Stimulated activated CD8-positive, alpha-beta memory T cell treated with anti-CD3 and anti-CD28 coated beads, Interleukin-12 subunit alpha, Interleukin-12 subunit beta, amount 100 ng/mL, for 1 hour (primary cell): Measurements from ENCODE around the gene FAM83C.
"Not testable (repeated sequence)": the region's sequence is repeated elsewhere in the genome, so short reads cannot be mapped to it uniquely, and the experiment has no call there.

Source experiments
- DNase-seq: peaks from one replicate; pipeline ENCODE4 v3.0.0-alpha.2; 2020; ENCODE audit warnings: low read depth

The FAM83C gene

DNA sequence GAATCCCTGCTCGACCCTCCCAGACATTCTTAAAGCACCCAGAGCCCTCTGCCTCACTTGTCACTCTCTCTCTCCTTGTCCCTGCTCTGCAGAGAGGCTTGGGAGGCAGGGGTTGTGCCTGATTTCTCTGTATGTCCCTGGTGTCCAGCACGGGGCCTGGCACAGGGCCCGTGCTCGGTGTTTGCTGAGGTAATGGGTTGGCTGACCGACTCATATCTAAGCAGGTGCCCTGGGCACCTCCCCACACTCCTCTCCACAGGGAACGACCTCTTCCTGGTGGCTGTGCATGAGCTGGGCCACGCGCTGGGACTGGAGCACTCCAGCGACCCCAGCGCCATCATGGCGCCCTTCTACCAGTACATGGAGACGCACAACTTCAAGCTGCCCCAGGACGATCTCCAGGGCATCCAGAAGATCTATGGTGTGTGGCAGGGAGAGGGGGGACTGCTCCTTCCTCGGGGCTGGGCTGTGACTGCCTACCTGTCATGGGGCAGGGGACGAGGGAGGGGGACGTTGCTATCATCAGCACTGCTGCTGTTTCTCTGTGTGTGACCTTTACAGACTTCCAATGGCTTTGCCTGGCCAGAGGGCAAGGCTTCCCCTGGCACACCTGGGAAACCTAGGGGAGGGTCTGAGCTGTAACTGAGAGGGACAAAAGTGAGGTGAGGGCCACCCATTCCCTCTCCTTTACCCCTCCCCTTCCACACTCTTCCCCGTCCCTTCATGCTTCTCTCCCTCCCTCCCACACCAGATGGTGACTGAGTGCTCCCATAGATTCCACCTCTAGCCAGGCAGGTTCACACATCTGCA, 28.5 kb downstream of the FAM83C start:
- no peak for DNase-seq

DNA sequence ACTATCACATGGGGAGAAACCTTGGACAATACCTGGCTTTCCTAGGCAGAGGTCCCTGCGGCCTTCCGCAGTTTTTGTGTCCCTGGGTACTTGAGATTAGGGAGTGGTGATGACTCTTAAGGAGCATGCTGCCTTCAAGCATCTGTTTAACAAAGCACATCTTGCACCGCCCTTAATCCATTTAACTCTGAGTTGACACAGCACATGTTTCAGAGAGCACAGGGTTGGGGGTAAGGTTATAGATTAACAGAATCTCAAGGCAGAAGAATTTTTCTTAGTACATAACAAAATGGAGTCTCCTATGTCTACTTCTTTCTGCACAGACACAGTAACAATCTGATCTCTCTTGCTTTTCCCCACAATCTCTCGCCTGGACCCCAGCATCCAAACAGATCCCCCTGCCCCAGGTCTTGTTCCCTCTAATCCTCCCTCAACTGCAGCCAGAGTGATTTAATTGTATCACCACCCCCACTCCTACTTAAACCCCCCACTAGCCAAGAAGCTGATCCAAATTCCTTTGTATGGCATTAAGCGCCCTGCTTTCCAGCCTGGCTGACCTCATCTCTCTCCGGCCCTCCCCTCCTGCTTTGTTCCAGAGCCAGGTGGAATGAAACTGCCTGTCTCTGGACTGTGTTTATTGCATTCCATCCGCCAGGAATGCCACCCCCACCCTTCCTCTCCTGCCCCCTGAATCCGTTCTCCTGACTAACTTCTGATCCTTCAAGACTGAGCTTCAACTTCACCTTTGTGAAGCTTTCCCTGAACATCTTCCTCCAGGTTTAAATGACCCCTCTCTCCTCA, 29.3 kb downstream of the FAM83C start:
- DNase-seq, result not testable (repeated sequence)

GRCh38 chr20:35262321-35262720, 29.9 kb downstream of the FAM83C start:
- DNase-seq, result not testable (repeated sequence)

- DNase-seq, result no peak
Measured at GRCh38 chr20:35260426-35260825, 31.8 kb downstream of the FAM83C start.

- no peak for DNase-seq
Measured at GRCh38 chr20:35257175-35257909, 34.9 kb downstream of the FAM83C start.

GRCh38 chr20:35254448-35254999, 37.7 kb downstream of the FAM83C start:
- no peak for DNase-seq

GRCh38 chr20:35253010-35253409, 39.2 kb downstream of the FAM83C start:
- DNase-seq, result no peak

DNA sequence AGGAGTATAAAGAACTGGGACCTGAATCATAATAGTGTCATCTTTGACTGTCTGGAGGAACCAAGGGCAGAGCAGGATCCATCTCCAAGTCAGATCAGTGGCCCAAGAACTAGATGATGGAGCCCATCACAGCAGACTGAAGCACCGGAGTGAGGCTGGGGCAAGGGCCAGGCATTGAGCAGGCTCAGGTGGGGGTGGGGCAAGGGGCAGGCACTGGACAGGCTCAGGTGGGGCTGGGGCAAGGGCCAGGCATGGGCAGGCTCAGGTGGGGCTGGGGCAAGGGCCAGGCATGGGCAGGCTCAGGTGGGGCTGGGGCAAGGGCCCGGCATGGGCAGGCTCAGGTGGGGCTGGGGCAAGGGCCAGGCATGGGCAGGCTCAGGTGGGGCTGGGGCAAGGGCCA, 39.6 kb downstream of the FAM83C start:
- not testable (repeated sequence) for DNase-seq

GRCh38 chr20:35252037-35252461, 40.2 kb downstream of the FAM83C start:
- no peak for DNase-seq

- DNase-seq, result no peak
Measured at GRCh38 chr20:35251613-35251940, 40.6 kb downstream of the FAM83C start.

DNA sequence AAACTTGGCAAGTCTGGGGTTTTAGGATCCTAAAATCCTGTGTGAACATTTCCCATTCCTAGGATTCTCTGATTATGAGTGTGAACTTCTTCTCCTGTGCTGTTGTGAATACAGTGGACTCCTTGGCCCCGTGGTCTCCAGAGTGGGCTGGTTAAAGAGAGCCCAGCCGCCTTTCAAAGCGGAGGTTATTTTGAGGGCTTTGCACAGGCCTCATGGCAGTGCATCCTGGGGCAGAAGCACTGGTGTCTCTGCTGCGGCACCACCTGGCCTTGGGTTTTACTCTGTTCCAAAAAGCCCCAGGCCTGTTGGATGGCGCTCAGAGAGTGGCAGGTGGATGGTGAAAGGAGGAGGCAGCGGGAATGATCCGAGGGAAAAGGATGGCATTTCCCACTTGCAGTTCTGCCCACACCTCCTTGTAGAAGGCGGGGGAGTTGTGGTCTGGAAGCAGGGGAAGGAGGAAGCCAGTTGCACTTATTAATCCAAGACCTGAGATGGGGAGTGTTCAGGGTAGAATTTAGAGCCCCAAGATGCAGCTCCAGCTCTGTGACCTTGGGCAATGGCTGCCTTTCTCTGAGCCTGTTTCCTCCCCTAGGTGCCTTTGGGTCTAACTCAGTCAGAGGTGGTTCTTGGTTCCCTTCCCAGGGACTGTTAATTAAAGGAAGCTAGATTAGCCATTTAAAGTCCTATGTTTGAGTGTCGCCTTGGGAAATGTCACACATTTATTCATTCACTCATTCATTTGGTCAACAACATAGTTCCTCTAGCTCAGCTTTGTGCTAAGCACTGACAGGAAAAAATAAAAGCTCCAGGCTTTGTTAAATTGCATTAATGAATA, 43.4 kb downstream of the FAM83C start:
- no peak for DNase-seq

GRCh38 chr20:35246723-35247122, 45.5 kb downstream of the FAM83C start:
- DNase-seq, result no peak

GRCh38 chr20:35243986-35244385, 48.2 kb downstream of the FAM83C start:
- DNase-seq, result no peak

GRCh38 chr20:35243317-35243716, 48.9 kb downstream of the FAM83C start:
- no peak for DNase-seq

DNA sequence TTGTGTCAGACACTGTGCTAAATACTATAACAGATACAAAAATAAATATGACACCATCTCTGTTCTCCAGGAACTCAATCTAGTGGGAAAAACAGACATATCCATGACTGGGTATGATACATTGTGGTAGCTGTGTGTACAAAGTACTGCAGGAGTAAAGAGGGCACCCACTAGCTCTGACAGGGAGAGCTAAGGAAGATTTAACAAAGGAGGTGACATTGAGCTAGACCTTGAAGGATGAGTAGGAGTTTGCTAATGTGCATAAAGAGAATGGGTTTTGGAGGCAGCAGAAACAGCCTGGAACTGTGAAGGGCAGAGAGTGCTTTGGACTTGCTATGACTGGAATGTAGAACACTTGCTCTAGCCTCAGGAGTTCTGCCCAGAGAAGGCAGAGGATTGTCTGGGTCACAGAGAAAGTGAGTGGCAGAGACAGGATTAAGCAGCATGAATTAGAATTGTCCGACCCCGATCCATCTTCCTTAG, 51.4 kb downstream of the FAM83C start:
- DNase-seq, result no peak

DNA sequence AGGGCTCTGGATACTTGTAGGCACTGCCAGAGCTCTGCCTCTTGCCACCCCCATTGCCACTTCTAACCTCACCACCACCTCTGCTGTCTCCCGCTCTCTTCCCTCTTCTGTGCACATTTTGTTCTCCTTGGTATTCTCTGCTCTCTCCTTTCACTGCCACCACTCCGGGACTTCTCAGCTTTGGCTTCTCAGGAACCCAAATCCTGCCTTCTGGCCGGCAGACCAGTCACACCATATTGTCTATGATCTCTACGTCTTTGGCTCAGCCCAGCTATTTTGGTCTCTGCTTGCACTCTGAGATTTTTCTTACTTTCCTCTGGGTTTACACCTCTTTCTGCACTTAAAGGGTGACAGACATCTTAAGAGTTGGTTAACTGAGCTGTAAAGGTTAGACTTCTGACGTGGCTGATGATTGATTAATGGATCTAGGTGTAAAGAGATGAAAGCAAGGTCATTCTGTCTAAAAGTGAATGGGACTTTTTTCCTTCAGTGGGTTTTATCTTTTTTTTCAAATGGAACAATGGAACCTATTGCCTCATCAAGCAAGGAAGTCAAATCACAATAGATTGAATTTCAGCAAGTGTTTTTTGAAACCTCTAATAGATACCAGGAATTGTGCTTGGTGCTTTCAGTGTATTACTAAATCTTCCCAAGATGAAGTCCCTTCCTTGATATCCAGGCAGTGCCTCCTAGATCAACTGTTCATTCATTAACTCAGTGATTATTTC, 52.0 kb downstream of the FAM83C start:
- no peak for DNase-seq

GRCh38 chr20:35238735-35239134, 53.5 kb downstream of the FAM83C start:
- no peak for DNase-seq

GRCh38 chr20:35238170-35238569, 54.1 kb downstream of the FAM83C start:
- DNase-seq, result no peak

DNA sequence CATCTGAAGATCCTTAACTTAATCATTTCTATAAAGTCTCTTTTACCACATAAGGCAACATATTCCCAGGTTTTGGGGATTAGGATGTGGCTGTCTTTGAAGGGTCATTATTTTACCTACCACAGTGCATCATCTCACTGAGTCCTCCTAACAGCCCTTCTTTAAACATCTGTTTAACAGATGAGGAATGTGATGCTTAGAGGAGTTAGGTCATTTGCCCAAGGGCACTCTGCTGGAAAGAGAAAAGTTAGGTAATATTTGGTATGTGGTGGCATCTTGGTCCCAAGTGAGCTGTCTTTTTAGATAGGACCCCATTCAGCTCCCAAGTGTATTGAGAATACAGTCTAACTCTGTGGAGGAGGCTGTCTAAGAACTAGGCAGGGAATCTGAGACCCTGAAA, 54.7 kb downstream of the FAM83C start:
- no peak for DNase-seq

- DNase-seq, result no peak
Measured at GRCh38 chr20:35235881-35236280, 56.3 kb downstream of the FAM83C start.
